Measurements from ENCODE around the gene SF1.

GRCh38 chr11:64771861-64772260 lies 6.5 kb downstream of the SF1 start:
- TF ChIP-seq CTCF (IDR thresholded peaks at IDR 0.05) = no peak
- TF ChIP-seq POLR2AphosphoS5 (IDR thresholded peaks at IDR 0.05) = no peak
- TF ChIP-seq POLR2A (IDR thresholded peaks at IDR 0.05) = no peak
